ENCODE results near the gene TBC1D22A.
A peak's percentile ranks its signal among the peaks of the same experiment; 100 is the strongest.

Gene TBC1D22A

GRCh38 chr22:46914481-46914880 is 152.0 kb downstream of the TBC1D22A start:
- no peak for DNase-seq

- peak; percentile 50 for DNase-seq
These were observed 152.8 kb downstream of the TBC1D22A start for GRCh38 chr22:46914916-46915894.

DNA sequence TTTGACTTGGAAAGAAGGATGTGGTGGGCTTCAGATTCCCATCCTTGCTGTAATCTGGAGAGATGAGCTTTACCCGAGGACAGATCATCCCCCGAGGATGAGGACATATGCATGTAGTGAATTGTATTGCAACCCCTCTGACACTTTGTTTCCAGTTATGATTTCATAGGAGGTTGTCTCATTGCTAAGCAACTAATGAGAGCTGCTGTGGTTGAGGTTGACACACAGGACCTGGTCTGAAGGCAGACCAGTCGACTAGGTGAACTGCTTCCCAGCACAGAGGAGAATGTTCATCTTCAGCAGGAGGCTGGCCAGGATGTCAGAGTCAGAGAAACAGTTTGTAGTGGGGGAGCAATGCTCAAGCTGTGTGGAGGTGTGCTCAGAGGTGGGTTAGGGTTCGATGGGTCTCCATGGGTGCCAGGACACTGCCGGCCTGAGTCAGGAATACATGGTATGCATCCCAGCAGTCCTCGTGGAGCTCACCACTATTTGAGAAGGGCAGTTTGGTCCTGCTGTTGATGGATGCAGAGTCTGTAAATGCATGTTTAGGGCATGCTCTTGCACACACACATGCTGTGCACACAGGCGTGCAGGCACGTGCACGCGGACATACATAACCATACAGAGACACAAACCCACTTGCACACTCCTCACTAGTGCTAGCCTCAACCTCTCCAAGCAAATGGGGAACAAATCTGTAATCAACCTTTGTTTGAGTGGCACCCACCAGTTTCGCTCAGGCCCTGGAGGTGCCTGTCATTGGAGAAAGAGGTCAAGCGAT is 153.7 kb downstream of the TBC1D22A start:
- DNase-seq = no peak

DNA sequence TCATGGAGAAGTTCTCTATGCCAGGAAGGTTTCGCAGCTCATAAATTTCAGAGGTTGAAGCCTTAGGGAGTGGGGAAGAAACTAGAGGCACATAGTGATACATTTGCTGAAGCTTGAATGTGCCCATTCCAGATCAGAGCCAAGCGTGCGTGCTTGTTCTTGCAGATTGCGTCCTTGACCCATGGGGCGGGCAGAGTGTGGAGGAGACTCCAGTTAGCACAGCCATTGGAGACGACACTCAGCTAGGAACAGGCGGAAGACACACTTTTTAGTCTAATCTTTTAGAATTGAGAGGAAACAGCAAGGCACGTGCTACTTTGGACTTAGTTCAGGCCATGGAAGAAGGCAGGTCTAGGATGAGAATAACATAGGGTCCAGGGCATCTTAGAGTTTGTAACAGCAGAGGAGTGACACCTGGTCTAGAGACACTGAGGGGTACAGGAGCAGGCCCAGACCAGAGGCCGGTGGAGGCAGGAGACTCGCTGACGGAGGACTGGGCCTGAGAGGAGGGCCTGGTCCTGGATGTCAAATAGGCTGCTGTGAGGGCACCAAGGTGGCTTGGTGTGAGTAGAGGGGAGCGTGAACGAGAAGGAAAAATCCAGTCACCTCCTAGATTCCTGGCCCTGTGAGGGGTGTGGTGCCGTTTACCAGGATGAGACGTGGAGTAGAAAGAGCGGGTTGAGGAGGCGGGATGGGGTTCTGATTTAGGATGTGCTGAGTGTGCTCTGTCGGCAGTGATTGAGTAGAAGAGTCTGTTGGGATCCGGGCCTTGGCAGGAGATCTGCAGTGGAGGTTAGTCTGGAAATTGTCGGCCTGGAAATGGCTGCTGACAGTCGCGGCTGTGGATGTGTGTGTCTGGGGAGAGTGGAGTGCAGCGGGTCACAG is 154.7 kb downstream of the TBC1D22A start:
- no peak for DNase-seq

- DNase-seq = no peak
These were observed 155.3 kb downstream of the TBC1D22A start for GRCh38 chr22:46917771-46918101.

GRCh38 chr22:46918197-46918596 is 155.7 kb downstream of the TBC1D22A start:
- DNase-seq = no peak

DNA sequence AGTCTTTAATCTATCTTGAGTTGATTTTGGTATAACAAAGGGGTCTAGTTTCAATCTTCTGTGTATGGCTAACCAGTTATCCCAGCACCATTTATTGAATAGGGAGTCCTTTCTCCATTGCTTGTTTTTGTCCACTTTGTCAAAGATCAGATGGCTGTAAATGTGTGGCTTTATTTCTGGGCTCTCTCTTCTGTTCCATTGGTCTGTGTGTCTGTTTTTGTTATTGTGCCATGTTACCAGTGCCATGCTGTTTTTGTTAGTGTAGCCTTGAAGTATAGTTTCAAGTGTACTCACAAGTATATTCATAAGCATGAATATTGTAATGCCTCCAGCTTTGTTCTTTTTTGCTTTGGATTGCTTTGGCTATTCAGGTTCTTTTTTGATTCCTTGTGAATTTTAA is 159.6 kb downstream of the TBC1D22A start:
- DNase-seq = no peak

DNA sequence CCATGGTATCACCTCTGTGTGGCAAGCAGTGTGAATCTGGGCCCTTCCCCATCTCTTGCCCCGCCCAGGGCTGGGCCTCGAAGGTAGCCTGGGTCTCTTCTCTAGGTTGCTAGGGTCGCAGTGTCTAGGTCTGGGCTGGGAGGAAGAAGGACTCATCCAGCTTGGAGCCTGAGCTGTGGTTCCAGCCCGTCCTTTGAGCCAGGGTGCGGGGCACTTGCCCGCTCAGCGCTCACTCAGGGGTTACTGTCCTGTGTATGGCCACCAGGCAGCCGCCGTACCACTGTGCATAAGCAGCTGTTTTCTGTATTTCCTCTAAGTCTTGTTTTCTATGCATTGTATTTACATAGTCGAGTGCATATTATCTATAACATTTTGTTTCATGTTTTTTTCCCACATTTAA is 160.9 kb downstream of the TBC1D22A start:
- DNase-seq = no peak

GRCh38 chr22:46925818-46926217 is 163.4 kb downstream of the TBC1D22A start:
- no peak for DNase-seq

- no peak for DNase-seq
These were observed 166.7 kb downstream of the TBC1D22A start for GRCh38 chr22:46929046-46929709.

DNA sequence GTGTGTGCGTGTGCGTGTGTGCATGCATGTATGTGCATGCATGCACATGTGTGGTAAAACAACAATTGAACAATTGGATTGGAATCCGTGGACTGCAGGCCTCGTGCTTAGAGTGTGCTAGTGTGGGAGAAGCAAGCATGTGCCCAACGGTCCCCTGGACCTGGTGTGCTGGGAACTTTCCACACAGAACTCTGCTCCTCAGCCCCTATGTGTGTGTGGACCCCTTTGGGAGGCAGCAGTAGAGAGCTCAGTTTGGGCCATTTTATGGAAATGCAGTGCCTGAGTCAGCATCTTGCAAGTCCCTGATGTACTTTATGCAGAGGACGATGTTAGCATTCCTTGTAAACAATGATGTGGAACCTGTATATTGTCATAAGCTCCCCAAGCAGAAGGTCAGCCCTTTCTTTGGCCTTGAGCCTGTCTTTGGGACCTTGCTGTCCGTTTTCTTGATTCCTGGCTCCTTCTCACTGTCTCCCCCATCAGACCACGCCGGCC is 167.3 kb downstream of the TBC1D22A start:
- no peak for DNase-seq

DNA sequence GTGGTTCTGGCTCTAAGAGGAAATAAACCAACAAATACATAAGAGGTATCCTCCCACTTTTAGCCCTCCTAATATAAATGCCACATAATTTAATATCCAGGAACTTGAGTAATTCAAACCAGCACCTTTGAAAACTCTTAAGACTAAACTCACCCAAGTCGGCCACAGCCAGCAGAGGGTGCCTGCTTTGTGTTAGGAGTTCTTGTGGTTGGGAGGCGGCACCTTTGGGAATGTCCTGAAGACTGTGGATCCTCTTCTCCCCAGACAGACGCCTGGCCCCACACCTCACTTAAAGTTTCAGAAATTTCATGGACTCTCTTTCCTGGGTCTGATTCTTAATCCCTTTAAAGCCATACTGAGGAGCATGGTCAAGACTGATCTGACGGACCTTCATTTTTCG is 169.0 kb downstream of the TBC1D22A start:
- DNase-seq = no peak

DNA sequence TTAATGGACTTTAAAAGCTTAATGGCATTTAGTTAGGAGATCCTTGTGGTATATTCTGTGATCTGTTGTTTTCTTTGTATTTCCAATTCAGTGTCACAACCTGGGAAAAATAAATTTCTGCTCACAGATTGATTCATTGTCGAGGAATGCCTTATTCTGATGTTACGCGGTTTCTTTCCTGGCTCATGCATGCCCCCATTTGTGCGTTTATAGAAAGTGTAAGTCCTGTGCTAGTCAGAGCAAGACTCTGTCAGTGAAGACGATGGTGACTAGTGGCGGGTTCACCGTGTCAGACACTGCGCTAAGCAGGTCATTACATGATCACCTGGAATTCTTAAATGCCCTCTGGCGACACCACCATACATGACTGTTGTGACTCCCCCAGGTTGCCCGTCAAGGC is 169.4 kb downstream of the TBC1D22A start:
- no peak for DNase-seq

DNA sequence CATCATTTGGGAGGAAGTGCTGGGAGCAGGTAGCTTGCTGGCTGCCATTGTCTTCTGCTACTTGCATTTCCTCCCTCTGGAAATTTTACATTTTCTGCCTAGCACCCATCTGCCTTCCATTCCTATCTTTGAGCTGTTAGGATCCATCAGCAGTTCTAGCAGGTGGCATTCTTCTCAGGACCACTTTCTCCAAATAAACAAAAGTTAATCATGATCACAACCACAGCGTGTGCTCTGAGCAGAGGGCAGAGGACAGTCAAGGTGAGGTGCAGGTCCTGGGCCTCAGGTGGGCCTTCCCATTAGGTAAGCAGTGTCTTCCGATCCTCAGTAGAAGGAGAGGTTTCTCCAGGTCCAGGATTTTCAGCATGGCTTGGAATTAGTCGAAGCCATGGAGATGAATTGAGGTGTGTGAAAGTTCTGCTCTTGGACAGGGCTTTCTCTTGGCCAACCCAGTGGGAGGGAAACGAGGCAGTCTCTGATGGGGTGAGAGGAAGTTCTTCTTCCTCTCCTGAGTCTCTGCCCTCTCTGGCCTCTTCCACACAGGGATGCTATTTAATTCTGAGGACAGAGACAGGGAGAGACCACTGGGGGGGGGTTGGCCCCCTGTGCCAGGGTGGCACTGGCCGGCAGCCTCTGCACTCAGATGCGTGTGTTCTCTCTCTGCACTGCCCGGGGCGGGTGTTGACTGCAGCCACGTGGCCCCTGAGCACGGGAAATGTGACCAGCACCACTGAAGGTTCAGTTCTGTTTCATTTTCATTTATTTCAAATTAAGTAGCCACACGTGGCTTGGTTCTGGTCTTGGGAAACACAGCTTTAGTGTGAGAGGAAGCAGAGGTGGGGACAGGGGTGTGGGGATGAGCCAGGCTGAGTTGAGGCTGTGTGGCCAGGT is 170.8 kb downstream of the TBC1D22A start:
- no peak for DNase-seq

DNA sequence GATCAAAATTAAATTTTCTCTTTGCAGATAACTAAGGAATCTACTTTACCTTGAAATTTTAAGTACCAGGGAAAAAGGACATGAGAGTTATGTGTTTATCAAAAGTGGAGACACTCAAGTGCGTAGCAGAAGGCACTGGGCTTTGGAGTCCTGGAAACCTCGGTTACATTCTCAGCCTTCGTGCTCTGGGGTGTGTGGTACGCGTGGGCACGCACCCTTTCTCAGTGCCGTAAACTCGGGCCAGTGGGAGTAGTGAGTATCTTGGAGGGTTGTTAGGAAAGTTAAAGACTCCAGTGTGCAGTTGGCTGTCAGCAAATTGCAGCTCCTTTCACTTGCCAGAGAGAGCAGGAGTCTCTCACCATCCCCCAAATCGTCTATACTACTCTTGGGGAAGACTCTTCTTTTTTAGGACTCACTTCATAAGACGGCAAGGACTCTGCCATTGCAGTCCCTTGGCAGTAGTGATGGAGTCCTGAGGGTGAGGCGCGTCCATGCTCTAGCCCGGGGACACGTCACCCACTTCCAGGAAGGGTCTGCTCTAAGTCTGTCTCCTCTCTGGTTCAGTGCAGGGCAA is 171.8 kb downstream of the TBC1D22A start:
- DNase-seq = no peak

DNA sequence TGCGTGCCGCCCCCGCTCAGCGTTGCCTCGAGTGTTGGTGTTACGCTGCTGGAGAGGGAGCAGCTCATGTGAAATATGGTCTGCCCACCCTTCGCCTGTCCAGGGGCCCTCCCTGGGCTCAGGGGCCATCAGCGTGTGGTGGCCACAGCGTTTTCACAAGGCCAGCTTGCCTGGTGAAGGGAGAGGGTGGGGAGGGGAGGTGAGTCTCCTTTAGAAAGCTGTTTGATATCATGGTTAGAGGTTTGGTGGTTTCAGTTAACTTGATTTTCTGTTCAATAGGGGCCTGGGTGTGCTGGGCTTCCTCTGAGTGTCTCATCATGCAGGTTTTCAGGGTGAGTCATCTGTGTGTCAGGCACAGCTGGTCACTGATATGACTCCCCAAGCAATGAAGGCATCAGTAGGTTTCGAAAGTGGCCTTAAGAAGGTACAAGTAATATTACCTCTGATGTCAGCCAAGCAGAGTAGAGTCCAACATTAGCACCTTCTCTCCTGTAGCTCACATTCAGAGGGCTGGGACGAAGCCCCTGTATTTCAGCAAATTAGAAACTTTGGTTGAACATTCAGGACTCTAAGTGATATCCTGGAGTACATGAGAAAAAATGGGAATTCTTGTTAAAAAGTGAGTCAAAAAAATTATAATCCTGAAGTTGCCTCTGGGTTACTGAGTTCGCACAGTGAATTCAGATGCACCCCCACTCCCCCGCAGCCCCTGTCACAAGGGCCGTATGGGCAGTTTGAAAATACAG is 172.5 kb downstream of the TBC1D22A start:
- no peak for DNase-seq

GRCh38 chr22:46935506-46936377 is 173.3 kb downstream of the TBC1D22A start:
- no peak for DNase-seq

- DNase-seq = peak; percentile 53
These were observed 174.0 kb downstream of the TBC1D22A start for GRCh38 chr22:46936378-46936903.

DNA sequence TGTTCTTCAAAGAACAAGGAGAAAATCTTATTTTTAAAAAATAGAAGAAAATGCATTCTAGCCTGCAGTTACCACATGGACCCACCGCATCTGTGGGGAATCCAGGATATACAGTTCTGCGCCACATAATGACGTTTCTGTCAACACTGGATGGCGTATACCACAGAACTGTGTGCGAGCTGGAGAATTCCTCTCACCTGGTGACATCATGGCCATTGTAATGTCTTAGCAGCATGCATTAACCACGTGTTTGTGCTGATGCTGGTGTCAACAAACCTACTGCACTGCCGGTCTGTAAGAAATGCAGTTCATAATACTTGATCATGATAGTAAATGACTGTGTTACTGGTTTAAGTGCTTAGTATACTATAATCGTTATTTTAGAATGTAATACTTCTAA is 174.7 kb downstream of the TBC1D22A start:
- no peak for DNase-seq

Measured in NCI-H1105 (cell line).